Ishikawa (cell line): ENCODE results near the gene SMIM12.

Experiments used
- CEBPB ChIP-seq: IDR thresholded peaks from 2 replicates; pipeline ENCODE4 v1.6.1; 2012
- CREB1 ChIP-seq: IDR thresholded peaks from 2 replicates; pipeline ENCODE4 v1.6.1; 2012; ENCODE audit warnings: low read depth
- EGR1 ChIP-seq: IDR thresholded peaks from 2 replicates; pipeline ENCODE4 v1.6.1; 2012
- EP300 ChIP-seq: IDR thresholded peaks from 2 replicates; pipeline ENCODE4 v1.6.1; 2012; ENCODE audit warnings: borderline replicate concordance
- FOXM1 ChIP-seq: IDR thresholded peaks from 2 replicates; pipeline ENCODE4 v1.6.1; 2012; ENCODE audit warnings: low read depth, borderline replicate concordance
- NFIC ChIP-seq: IDR thresholded peaks from 2 replicates; pipeline ENCODE4 v1.6.1; 2012
- RAD21 ChIP-seq: IDR thresholded peaks from 2 replicates; pipeline ENCODE4 v1.6.1; 2012; ENCODE audit warnings: low read depth
- TAF1 ChIP-seq: IDR thresholded peaks from 2 replicates; pipeline ENCODE4 v1.6.1; 2012; ENCODE audit warnings: low read depth, mild to moderate bottlenecking
- TCF12 ChIP-seq: IDR thresholded peaks from 2 replicates; pipeline ENCODE4 v1.6.1; 2012; ENCODE audit warnings: low read depth
- TEAD4 ChIP-seq: IDR thresholded peaks from 2 replicates; pipeline ENCODE4 v1.6.1; 2012
- YY1 ChIP-seq: IDR thresholded peaks from 2 replicates; pipeline ENCODE4 v1.6.1; 2012; ENCODE audit warnings: low read depth
- ZBTB7A ChIP-seq: IDR thresholded peaks from 2 replicates; pipeline ENCODE4 v1.6.1; 2012; ENCODE audit warnings: low read depth
- TF ChIP-seq, protein P1 (sequence below): IDR thresholded peaks from 2 replicates; pipeline ENCODE4 v1.6.1; 2012
- TF ChIP-seq, protein P2 (sequence below): IDR thresholded peaks from 2 replicates; pipeline ENCODE4 v1.6.1; 2012; ENCODE audit warnings: low read depth, mild to moderate bottlenecking
- TF ChIP-seq, protein P3 (sequence below): IDR thresholded peaks from 2 replicates; pipeline ENCODE4 v1.6.1; 2012

Gene SMIM12

DNA sequence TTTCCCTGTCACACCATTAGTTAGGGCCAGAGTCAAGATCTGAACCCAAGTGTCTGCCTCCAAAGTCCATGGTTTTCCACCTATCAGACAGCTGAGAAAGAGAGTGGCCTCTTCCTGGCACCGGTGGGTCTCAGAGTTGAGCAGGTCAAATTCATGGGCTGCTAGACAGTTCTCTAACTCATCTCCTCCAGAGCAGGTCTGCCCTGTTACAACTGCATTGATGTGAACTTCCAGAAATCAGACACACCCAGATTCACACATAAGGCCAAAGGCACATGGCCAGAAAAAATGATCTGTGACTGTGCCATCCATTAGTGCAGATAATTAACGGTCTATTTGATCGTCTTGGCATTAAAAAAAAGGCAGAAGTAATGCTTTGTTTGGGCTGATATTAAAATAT is 17.5 kb downstream of the SMIM12 start:
- TF ChIP-seq, protein P1, sequence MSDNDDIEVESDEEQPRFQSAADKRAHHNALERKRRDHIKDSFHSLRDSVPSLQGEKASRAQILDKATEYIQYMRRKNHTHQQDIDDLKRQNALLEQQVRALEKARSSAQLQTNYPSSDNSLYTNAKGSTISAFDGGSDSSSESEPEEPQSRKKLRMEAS: no peak

DNA sequence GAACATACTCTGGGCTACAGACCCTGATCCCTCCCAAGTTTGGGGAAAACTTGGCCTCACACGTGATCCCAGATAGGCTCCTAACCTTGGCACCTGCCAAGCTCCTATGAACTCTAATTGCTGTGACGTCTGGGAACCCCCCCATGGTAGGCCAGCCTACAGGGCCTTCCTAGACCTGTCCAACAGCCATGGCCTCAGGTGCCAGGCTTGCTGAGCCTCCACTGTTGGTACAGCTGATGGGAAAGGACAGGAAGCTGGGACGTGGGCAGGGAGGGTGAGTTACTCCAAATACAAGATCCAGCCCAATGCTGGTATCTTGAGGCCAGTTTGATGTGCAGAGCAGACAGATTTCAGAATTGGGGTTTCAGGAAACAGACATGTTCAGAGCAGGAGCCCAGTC is 19.1 kb downstream of the SMIM12 start:
- TF ChIP-seq TEAD4 (no peak), RAD21 (no peak), EP300 (no peak), FOXM1 (no peak), TCF12 (no peak), NFIC (no peak), EGR1 (no peak), TAF1 (no peak), CEBPB (no peak), CREB1 (no peak), ZBTB7A (no peak), YY1 (no peak)
- TF ChIP-seq, protein P2, sequence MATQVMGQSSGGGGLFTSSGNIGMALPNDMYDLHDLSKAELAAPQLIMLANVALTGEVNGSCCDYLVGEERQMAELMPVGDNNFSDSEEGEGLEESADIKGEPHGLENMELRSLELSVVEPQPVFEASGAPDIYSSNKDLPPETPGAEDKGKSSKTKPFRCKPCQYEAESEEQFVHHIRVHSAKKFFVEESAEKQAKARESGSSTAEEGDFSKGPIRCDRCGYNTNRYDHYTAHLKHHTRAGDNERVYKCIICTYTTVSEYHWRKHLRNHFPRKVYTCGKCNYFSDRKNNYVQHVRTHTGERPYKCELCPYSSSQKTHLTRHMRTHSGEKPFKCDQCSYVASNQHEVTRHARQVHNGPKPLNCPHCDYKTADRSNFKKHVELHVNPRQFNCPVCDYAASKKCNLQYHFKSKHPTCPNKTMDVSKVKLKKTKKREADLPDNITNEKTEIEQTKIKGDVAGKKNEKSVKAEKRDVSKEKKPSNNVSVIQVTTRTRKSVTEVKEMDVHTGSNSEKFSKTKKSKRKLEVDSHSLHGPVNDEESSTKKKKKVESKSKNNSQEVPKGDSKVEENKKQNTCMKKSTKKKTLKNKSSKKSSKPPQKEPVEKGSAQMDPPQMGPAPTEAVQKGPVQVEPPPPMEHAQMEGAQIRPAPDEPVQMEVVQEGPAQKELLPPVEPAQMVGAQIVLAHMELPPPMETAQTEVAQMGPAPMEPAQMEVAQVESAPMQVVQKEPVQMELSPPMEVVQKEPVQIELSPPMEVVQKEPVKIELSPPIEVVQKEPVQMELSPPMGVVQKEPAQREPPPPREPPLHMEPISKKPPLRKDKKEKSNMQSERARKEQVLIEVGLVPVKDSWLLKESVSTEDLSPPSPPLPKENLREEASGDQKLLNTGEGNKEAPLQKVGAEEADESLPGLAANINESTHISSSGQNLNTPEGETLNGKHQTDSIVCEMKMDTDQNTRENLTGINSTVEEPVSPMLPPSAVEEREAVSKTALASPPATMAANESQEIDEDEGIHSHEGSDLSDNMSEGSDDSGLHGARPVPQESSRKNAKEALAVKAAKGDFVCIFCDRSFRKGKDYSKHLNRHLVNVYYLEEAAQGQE: no peak
- TF ChIP-seq, protein P3, sequence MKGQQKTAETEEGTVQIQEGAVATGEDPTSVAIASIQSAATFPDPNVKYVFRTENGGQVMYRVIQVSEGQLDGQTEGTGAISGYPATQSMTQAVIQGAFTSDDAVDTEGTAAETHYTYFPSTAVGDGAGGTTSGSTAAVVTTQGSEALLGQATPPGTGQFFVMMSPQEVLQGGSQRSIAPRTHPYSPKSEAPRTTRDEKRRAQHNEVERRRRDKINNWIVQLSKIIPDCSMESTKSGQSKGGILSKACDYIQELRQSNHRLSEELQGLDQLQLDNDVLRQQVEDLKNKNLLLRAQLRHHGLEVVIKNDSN: no peak

DNA sequence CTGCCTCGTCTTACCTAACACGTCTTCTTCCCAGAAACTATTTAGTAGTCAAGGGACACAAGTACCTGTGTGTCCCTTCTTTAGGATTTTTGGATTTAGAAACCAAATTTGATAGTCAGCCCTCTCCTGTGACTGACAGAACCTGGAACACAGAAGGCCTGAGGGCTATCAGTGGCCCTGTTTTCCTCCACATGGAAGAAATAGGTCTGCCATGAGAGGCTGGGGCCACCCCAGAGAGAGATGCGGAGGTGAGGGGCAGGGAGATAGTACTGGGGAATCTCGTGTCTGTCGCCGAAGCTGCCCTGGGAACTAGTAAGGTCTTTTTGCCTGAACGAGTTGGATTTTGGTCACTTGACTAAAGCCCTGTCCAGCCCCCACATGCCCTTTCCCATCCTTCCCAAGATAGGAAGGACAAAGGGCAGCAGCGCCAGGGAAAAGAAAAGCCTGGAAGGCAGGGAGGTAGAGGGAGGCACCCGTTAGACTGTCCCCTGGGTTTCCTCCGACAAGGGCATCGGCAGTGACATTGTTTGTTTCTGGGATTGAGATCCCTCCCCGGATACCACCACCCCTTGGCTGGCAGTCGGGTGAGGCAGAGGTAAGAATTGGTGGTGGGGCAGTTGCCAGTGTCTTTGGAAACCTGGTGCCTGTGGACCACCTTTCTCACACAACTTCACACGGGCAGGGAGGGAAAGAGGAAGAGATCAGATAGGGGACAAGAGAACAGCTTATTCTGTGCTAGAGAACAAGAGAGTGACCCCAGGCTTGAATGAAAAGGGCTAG is 19.8 kb downstream of the SMIM12 start:
- TF ChIP-seq CREB1 (no peak), RAD21 (no peak), TAF1 (no peak), EP300 (no peak), TEAD4 (no peak), NFIC (no peak), ZBTB7A (no peak), EGR1 (no peak), CEBPB (no peak), FOXM1 (no peak), YY1 (no peak), TCF12 (no peak)
- TF ChIP-seq, protein P2: no peak
- TF ChIP-seq, protein P3: no peak
- TF ChIP-seq, protein P1: no peak

DNA sequence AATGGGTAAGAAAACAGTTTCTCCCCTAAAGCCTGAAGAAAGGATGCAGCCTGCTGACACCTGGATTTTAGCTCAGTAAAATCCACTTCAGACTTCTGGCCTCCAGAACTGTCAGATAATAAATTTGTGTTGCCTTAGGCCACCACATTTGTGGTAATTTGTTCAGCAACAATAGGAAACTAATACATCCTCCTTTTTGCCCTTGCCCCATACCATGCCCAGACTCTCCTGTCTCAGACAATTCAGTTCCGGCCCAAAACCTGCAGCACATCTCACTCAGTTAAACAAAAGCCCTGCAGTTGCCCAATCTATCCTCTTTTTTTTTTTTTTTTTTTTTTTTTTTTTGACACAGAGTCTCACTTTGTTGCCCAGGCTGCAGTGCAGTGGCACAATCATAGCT is 25.8 kb downstream of the SMIM12 start:
- TF ChIP-seq EGR1: no peak
- no peak for TF ChIP-seq ZBTB7A
- TF ChIP-seq TAF1: no peak
- TF ChIP-seq, protein P2: no peak
- TF ChIP-seq TEAD4: no peak
- TF ChIP-seq YY1: no peak
- TF ChIP-seq CREB1: no peak
- TF ChIP-seq FOXM1: no peak
- no peak for TF ChIP-seq EP300
- TF ChIP-seq NFIC: no peak
